ENCODE data around the gene XYLT1. TPM values are rescaled to one million over a fixed set of nuclear protein-coding genes. Genes with fewer than 3 reads are reported as not detected.

Gene XYLT1
- total RNA-seq, 2 donors from 2014 or later = 15.0 to 18.3 TPM

DNA sequence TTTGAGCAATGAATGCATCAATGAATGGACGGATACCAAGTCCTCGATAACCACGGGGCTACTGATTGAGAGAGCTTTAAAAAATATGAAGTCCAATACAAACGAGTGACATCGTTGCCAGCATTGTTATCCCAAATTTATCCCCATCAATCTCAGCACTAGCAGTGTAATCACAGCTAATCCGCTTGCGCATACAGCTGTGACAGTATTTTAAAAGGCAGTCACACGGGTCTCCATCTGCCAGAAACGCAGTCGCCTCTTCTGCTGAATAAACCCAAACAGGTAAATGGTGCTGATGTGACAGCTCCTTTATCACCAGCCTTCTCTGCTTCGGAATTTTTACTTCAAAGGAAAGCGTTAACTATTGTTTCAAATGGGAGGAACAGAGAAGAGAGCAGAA is 311.1 kb downstream of the XYLT1 start:
- no peaks in the 10 kb centered on the region for H3K27me3 ChIP-seq
- no peak overlapping the region for H3K27ac ChIP-seq
- no peak overlapping the region for H3K4me3 ChIP-seq
- TF ChIP-seq, protein P1, sequence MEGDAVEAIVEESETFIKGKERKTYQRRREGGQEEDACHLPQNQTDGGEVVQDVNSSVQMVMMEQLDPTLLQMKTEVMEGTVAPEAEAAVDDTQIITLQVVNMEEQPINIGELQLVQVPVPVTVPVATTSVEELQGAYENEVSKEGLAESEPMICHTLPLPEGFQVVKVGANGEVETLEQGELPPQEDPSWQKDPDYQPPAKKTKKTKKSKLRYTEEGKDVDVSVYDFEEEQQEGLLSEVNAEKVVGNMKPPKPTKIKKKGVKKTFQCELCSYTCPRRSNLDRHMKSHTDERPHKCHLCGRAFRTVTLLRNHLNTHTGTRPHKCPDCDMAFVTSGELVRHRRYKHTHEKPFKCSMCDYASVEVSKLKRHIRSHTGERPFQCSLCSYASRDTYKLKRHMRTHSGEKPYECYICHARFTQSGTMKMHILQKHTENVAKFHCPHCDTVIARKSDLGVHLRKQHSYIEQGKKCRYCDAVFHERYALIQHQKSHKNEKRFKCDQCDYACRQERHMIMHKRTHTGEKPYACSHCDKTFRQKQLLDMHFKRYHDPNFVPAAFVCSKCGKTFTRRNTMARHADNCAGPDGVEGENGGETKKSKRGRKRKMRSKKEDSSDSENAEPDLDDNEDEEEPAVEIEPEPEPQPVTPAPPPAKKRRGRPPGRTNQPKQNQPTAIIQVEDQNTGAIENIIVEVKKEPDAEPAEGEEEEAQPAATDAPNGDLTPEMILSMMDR (IDR thresholded peaks at IDR 0.05) = no peak
- H3K9ac ChIP-seq (ENCODE audit: low read depth in 2 of 2, low read length in 2 of 2) = no peak overlapping the region
- no peaks in the 10 kb centered on the region for H3K9me3 ChIP-seq
- intact Hi-C loops (cut with DNase I) = no loop called here
- H3K4me1 ChIP-seq = no peaks in the 10 kb centered on the region
- DNase-seq = no peak
- no peaks in the 10 kb centered on the region for H3K36me3 ChIP-seq

DNA sequence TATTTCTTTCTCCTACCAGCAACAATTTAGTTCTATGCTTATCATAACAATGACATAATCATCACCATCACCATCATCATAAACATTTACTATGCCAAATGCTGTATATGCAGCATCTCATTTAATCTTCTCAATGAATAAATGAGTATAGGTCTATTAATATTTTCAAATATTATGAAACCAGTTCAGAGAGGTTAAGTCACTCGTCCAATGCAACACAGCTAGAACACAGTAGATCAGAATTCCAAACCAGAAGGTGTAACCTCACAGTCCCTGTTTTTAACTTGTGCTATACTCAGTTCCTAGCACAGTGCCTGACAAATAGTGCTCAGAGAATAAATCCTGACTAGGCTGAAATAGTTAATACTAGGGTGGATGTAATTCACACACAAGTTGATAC is 314.8 kb downstream of the XYLT1 start:
- no peak overlapping the region for H3K4me3 ChIP-seq
- no peak overlapping the region for H3K9ac ChIP-seq (ENCODE audit: low read depth in 2 of 2, low read length in 2 of 2)
- TF ChIP-seq, protein P1 (IDR thresholded peaks at IDR 0.05) = no peak
- H3K36me3 ChIP-seq = no peaks in the 10 kb centered on the region
- no peaks in the 10 kb centered on the region for H3K27me3 ChIP-seq
- H3K9me3 ChIP-seq = no peaks in the 10 kb centered on the region
- no peaks in the 10 kb centered on the region for H3K4me1 ChIP-seq
- no peak overlapping the region for H3K27ac ChIP-seq
- intact Hi-C loops (cut with DNase I) = no loop called here
- no peak for DNase-seq

DNA sequence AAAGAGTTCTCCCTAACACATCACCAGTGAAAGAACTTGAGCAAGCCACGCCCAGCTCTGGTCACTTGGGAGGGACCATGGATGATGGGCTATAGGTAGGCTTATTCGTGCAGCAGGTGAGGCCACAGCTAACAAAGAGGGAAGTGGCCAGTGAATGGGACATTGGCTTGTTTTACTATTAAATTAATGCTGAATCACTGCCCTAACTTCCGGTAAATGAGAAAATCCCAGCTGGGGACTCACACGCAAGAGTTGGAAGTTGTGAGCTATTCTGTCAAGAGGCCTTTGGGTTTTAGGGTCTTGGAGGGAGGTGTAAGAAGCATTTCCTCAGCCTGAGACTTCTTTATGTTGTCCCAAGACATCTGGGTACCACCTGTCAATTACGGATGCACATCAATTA is 315.3 kb downstream of the XYLT1 start:
- no peak overlapping the region for H3K4me3 ChIP-seq
- intact Hi-C loops (cut with DNase I) = no loop called here
- H3K4me1 ChIP-seq = no peaks in the 10 kb centered on the region
- TF ChIP-seq, protein P1 (IDR thresholded peaks at IDR 0.05) = no peak
- H3K27ac ChIP-seq = no peak overlapping the region
- no peaks in the 10 kb centered on the region for H3K36me3 ChIP-seq
- H3K9me3 ChIP-seq = no peaks in the 10 kb centered on the region
- no peaks in the 10 kb centered on the region for H3K27me3 ChIP-seq
- no peak overlapping the region for H3K9ac ChIP-seq (ENCODE audit: low read depth in 2 of 2, low read length in 2 of 2)
- DNase-seq = no peak

DNA sequence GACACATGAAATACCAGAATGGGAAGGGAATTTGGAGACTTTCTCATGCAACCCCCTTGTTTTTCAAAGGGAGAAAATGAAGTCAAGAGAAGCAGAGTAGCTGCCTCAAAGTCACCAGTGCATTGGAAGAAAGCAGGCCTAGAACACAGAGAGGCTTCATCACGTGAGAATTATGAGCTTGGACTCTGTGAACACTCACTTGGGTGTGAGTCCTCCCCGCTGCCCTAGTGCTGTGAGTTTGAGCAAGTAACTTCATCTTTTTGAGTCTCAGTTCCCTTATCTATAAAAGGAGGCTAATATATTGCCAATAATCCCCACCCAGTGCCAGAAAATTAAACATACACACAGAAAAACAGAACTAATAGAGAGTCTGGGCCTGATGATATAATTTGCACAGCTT is 315.8 kb downstream of the XYLT1 start:
- DNase-seq = no peak
- Histone ChIP-seq H3K27me3 (no peaks in the 10 kb centered on the region), H3K9me3 (no peaks in the 10 kb centered on the region), H3K36me3 (no peaks in the 10 kb centered on the region), H3K9ac (ENCODE audit: low read depth in 2 of 2, low read length in 2 of 2) (no peak overlapping the region), H3K4me1 (no peaks in the 10 kb centered on the region), H3K4me3 (no peak overlapping the region), H3K27ac (no peak overlapping the region)
- intact Hi-C loops (cut with DNase I) = no loop called here
- TF ChIP-seq, protein P1 (IDR thresholded peaks at IDR 0.05) = no peak

DNA sequence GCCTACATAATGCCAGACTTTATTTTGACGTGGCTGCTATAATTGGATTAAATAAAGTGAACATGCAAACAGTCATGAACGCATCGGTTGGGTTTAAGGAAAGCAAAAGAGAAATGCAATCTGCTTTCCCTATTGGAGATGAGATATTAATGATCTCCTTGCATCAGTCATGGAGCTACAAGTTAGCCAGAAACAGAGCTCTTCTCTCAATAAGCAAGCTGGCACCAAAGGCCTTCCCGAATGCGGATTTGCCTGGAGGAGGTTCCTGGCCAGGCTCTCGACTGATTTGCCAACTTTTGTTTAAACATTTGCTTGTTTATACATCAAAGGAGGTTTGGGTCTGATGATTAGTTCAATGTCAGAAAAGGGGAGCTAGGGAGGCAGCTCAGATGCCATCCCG is 318.4 kb downstream of the XYLT1 start:
- Histone ChIP-seq H3K27ac (no peak overlapping the region), H3K9ac (ENCODE audit: low read depth in 2 of 2, low read length in 2 of 2) (no peak overlapping the region), H3K27me3 (no peaks in the 10 kb centered on the region), H3K4me1 (no peaks in the 10 kb centered on the region), H3K9me3 (no peaks in the 10 kb centered on the region), H3K4me3 (no peak overlapping the region), H3K36me3 (no peaks in the 10 kb centered on the region)
- intact Hi-C loops (cut with DNase I) = no loop called here
- DNase-seq = no peak
- TF ChIP-seq, protein P1 (IDR thresholded peaks at IDR 0.05) = no peak

DNA sequence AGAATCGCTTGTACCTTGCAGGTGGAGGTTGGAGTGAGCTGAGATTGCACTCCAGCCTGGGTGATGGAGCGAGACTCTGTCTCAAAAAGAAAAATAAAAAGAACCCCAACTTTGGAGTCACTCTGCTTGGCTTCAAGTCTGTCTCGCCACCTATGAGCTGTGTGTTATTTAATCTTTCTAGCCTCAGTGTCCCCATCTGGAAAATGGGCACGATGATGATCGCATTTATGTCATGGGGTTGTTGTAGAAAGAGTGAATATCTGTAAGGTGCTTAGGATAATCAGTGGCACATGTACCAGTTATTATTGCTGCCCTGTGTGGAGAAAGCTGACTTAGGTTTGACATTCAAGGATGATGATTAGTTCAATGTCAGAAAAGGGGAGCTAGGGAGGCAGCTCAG is 319.4 kb downstream of the XYLT1 start:
- H3K36me3 ChIP-seq = no peaks in the 10 kb centered on the region
- H3K4me3 ChIP-seq = no peak overlapping the region
- H3K9ac ChIP-seq (ENCODE audit: low read depth in 2 of 2, low read length in 2 of 2) = no peak overlapping the region
- no peak overlapping the region for H3K27ac ChIP-seq
- no peak for DNase-seq
- TF ChIP-seq, protein P1 (IDR thresholded peaks at IDR 0.05) = no peak
- intact Hi-C loops (cut with DNase I) = no loop called here
- H3K4me1 ChIP-seq = no peaks in the 10 kb centered on the region
- H3K9me3 ChIP-seq = no peaks in the 10 kb centered on the region
- H3K27me3 ChIP-seq = no peaks in the 10 kb centered on the region
